Activated CD4-positive, alpha-beta T cell treated with anti-CD3 and anti-CD28 coated beads, Interleukin-2, amount 10 ng/mL, durations not matched to agents 7 days and 5 days (primary cell): Measurements from ENCODE around the gene GNAT2. TPM values are rescaled to one million over a fixed set of nuclear protein-coding genes. Genes with fewer than 3 reads are reported as not detected.

ENCODE experiments used
- CTCF ChIA-PET: fragments of 350-600 bp; sonication (Branson Sonifier 250); formaldehyde crosslinking; loops from one replicate; lab custom pipeline; 2021; ENCODE audit warnings: antibody characterized with exemption; lab: Charles Lee
- POLR2A ChIA-PET: fragments of 350-600 bp; sonication (Branson Sonifier 250); formaldehyde crosslinking; loops from one replicate; lab custom pipeline; 2021; ENCODE audit warnings: antibody characterized with exemption; lab: Charles Lee
- DNase-seq: peaks from one replicate; pipeline ENCODE4 v3.0.0-alpha.2; 2020
- H3K27ac Mint-ChIP-seq: one replicate; pipeline ENCODE4 v1.8.0; 2021; ENCODE audit warnings: mild to moderate bottlenecking, moderate library complexity, mixed read lengths
- H3K27me3 Mint-ChIP-seq: one replicate; pipeline ENCODE4 v1.8.0; 2021; ENCODE audit warnings: mixed read lengths
- H3K36me3 Mint-ChIP-seq: one replicate; pipeline ENCODE4 v1.8.0; 2021; ENCODE audit warnings: low read depth, mixed read lengths
- H3K4me1 Mint-ChIP-seq: one replicate; pipeline ENCODE4 v1.8.0; 2021; ENCODE audit warnings: mixed read lengths
- H3K4me3 Mint-ChIP-seq: one replicate; pipeline ENCODE4 v1.8.0; 2021; ENCODE audit warnings: mild to moderate bottlenecking, moderate library complexity, mixed read lengths
- H3K9me3 Mint-ChIP-seq: one replicate; pipeline ENCODE4 v1.8.0; 2021; ENCODE audit warnings: mixed read lengths
- total RNA-seq, 2 experiments: library from RNA; stranded (reverse); gene quantifications; one replicate each; pipeline ENCODE4 v1.2.3, GENCODE V29; 2021

Gene GNAT2
- total RNA-seq, 2 experiments from 2014 or later = not detected

DNA sequence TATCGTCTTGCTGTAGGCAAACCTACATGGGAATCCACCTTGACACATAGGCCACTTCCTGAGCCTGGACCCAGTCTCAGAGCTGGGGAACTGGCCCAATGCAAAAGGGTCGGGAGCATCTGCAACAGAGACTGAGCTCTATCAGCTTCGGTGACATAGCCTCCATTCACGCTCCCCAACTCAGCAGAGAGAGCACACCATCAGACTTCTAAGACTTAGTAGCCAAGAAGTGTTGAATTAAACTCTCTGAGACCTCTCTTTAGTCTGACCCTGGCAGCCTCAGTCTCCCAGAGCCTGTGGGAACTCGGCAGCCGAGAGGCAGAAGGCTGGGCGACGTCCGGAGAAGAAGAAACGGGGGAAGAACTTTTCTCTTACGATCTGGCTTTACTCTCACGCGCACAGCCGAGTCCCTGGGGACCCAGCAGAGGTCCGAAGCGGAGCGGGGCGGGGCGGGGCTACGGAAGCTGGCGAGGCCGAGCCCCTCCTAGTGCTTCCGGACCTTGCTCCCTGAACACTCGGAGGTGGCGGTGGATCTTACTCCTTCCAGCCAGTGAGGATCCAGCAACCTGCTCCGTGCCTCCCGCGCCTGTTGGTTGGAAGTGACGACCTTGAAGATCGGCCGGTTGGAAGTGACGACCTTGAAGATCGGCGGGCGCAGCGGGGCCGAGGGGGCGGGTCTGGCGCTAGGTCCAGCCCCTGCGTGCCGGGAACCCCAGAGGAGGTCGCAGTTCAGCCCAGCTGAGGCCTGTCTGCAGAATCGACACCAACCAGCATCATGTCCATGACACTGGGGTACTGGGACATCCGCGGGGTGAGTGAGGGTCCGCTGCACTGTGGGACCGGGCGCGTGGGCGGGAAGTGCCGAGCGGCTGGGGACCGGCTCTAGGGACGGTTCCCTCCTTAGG, 36.5 kb upstream of the GNAT2 start, which contains the start of gene GSTM4:
TSS of gene GSTM4 (plus strand) at position 485 of the 905 bp plus-strand sequence. CDS start at position 776, 291 bp downstream.
- CTCF ChIA-PET = interaction anchor here (0.9 to 3.7 kb wide), 8 partner anchors 12 to 328 kb away, joined by 3 to 28 read pairs (median 7); partner anchors contain the start of gene AHCYL1
- POLR2A ChIA-PET = no interaction called here
- peak; percentile 76 for DNase-seq
- Mint-ChIP-seq H3K27me3 (peaks cover 20% of the 10 kb centered on the region), H3K4me1 (peaks cover 26% of the 10 kb centered on the region), H3K4me3 (peak within 1 kb of the TSS; percentile 82), H3K27ac (peak within 1 kb of the TSS; percentile 91), H3K36me3 (no peaks in the 10 kb centered on the region), H3K9me3 (no peaks in the 10 kb centered on the region)

DNA sequence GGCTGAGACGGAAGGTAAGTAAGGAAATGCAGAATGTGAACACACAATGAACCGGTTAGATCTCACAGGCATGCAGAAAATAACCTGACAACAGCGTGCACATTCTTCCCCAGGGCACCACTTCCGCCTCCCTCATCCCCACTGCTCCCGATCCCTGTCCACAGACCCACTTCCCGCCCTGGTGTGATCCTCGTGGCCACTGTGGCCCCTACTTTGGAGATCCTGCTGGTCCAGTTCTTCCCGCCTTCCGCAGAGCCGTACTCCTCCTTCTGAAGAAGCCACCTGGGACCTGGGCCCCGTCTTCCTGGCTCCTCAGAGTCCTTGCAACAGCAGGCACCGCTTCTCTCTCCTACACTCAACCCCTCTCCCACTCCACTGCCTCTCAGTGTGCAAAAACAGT, 35.1 kb upstream of the GNAT2 start:
- CTCF ChIA-PET = interaction anchor here (1.6 to 5.3 kb wide), 4 partner anchors 14 to 330 kb away, joined by 3 to 28 read pairs (median 20); partner anchors contain the start of gene AHCYL1

DNA sequence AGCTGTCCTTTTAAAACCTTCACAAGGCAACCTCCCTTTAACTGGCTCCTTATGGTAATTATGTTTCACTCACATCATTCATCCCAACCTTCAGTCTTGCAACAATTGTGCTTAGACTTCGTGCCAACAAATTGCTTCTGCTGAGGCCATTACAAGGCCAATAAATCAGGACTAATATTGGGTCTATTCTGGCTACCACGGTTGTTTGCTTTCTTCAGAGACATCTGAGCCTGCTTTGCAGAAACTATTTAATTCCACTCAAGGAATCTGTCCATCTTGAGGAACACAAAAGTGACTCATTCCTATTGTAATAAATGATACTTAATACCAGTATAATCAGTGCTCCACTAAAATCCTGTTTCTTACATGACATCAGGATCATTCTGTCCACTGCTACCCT, 33.9 kb upstream of the GNAT2 start:
- Mint-ChIP-seq H3K27ac (no peak overlapping the region), H3K4me3 (no peak overlapping the region), H3K27me3 (peaks cover 27% of the 10 kb centered on the region), H3K9me3 (no peaks in the 10 kb centered on the region), H3K36me3 (no peaks in the 10 kb centered on the region), H3K4me1 (peaks cover 26% of the 10 kb centered on the region)
- ChIA-PET CTCF (interaction anchor here (1.3 to 6.3 kb wide), 4 partner anchors 8 to 331 kb away, joined by 3 to 52 read pairs (median 15); partner anchors contain the start of gene AHCYL1), POLR2A (no interaction called here)
- no peak for DNase-seq

More for the DNA sequence above, 35.1 kb upstream of the GNAT2 start:
- H3K4me3 Mint-ChIP-seq = no peak overlapping the region
- DNase-seq = peak; percentile 3
- H3K4me1 Mint-ChIP-seq = peaks cover 26% of the 10 kb centered on the region
- H3K27ac Mint-ChIP-seq = no peak overlapping the region
- POLR2A ChIA-PET = no interaction called here
- H3K36me3 Mint-ChIP-seq = no peaks in the 10 kb centered on the region
- peaks cover 27% of the 10 kb centered on the region for H3K27me3 Mint-ChIP-seq
- H3K9me3 Mint-ChIP-seq = no peaks in the 10 kb centered on the region

- Mint-ChIP-seq H3K4me1 (peaks cover 26% of the 10 kb centered on the region), H3K9me3 (no peaks in the 10 kb centered on the region), H3K36me3 (no peaks in the 10 kb centered on the region), H3K27ac (no peak overlapping the region), H3K27me3 (peaks cover 27% of the 10 kb centered on the region), H3K4me3 (no peak overlapping the region)
- ChIA-PET POLR2A (no interaction called here), CTCF (interaction anchor here (0.8 to 6.3 kb wide), 6 partner anchors 9 to 332 kb away, joined by 3 to 52 read pairs (median 4); partner anchors contain the start of gene AHCYL1)
- no peak for DNase-seq
These were observed 33.0 kb upstream of the GNAT2 start for GRCh38 chr1:109652402-109652801.

- POLR2A ChIA-PET = no interaction called here
- H3K27ac Mint-ChIP-seq = no peak overlapping the region
- no peaks in the 10 kb centered on the region for H3K9me3 Mint-ChIP-seq
- CTCF ChIA-PET = interaction anchor here (1.0 to 6.3 kb wide), 7 partner anchors 11 to 361 kb away, joined by 3 to 52 read pairs (median 4); partner anchors contain the start of genes AHCYL1, AMPD2 and GNAT2
- peaks cover 15% of the 10 kb centered on the region for H3K4me1 Mint-ChIP-seq
- DNase-seq = no peak
- H3K4me3 Mint-ChIP-seq = no peak overlapping the region
- no peaks in the 10 kb centered on the region for H3K36me3 Mint-ChIP-seq
- peaks cover 27% of the 10 kb centered on the region for H3K27me3 Mint-ChIP-seq
These were observed 31.2 kb upstream of the GNAT2 start for GRCh38 chr1:109650609-109651008.

DNA sequence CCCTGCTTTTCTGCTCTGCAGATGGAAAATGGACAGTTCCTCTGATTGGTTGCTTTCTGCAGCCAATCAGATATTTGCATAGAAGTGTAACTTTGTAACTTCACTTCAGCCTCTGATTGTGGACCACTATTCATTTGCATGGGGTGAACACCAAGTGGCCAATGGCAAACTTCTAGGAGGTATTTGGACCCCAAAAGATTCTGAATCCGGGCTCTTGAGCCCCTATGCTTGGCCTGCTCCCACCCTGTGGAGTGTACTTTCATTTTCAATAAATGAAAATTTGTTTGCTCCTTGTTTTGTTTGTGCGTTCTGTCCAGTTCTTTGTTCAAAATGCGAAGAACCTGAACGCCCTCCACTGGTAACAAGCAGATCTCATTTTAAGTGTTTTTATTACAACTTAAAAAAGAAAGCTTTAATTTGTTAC, 30.1 kb upstream of the GNAT2 start:
- peaks cover 6% of the 10 kb centered on the region for H3K4me1 Mint-ChIP-seq
- CTCF ChIA-PET = interaction anchor here (0.6 to 6.3 kb wide), 6 partner anchors 9 to 362 kb away, joined by 3 to 52 read pairs (median 4); partner anchors contain the start of genes AHCYL1, AMPD2 and GNAT2
- peak; percentile 5 for DNase-seq

DNA sequence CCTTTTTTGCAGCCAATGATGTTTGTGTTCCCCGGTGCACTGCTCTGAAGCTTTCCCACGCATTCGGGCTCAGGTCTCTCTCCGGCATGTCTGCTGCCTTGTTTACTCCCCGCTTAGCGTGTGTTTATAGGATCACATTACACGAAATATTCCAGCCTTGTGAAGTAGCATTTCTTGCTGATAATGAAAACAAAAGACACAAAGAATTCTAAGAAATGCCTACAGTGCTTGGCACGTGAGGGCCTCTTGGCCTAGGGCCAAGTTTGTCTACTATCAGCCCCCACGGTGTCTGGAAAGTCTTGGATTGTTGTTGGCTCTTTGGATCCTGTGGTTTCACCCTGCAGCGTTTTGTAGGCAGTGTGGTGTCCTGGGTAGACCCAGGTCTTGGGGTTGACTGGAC, 25.3 kb upstream of the GNAT2 start:
- no peaks in the 10 kb centered on the region for H3K27me3 Mint-ChIP-seq
- H3K36me3 Mint-ChIP-seq = no peaks in the 10 kb centered on the region
- CTCF ChIA-PET = interaction anchor here (0.7 to 1.5 kb wide), 4 partner anchors 39 to 340 kb away, joined by 3 to 6 read pairs (median 4); partner anchors contain the start of gene AHCYL1
- POLR2A ChIA-PET = no interaction called here
- peaks cover 18% of the 10 kb centered on the region for H3K4me1 Mint-ChIP-seq
- no peaks in the 10 kb centered on the region for H3K9me3 Mint-ChIP-seq
- no peak overlapping the region for H3K27ac Mint-ChIP-seq
- H3K4me3 Mint-ChIP-seq = no peak overlapping the region
- DNase-seq = no peak

More for the DNA sequence above, 30.1 kb upstream of the GNAT2 start:
- Mint-ChIP-seq H3K36me3 (no peaks in the 10 kb centered on the region), H3K27me3 (peaks cover 23% of the 10 kb centered on the region), H3K9me3 (no peaks in the 10 kb centered on the region), H3K4me3 (no peak overlapping the region), H3K27ac (peak overlapping the region; percentile 46)
- POLR2A ChIA-PET = no interaction called here

- H3K9me3 Mint-ChIP-seq = no peaks in the 10 kb centered on the region
- H3K36me3 Mint-ChIP-seq = no peaks in the 10 kb centered on the region
- ChIA-PET POLR2A (no interaction called here), CTCF (interaction anchor here (0.7 to 1.5 kb wide), 9 partner anchors 12 to 340 kb away, joined by 3 to 9 read pairs (median 3); partner anchors contain the start of genes AHCYL1 and GSTM4)
- H3K4me1 Mint-ChIP-seq = peaks cover 18% of the 10 kb centered on the region
- H3K27me3 Mint-ChIP-seq = no peaks in the 10 kb centered on the region
- no peak overlapping the region for H3K27ac Mint-ChIP-seq
- DNase-seq = peak; percentile 92
- H3K4me3 Mint-ChIP-seq = no peak overlapping the region
These were observed 24.2 kb upstream of the GNAT2 start for GRCh38 chr1:109643385-109644230.

- Mint-ChIP-seq H3K27me3 (no peaks in the 10 kb centered on the region), H3K4me1 (peaks cover 18% of the 10 kb centered on the region), H3K27ac (no peak overlapping the region), H3K36me3 (no peaks in the 10 kb centered on the region), H3K9me3 (no peaks in the 10 kb centered on the region), H3K4me3 (no peak overlapping the region)
- CTCF ChIA-PET = interaction anchor here (0.6 to 1.5 kb wide), 8 partner anchors 9 to 341 kb away, joined by 3 to 9 read pairs (median 3); partner anchors contain the start of genes AHCYL1 and GSTM4
- POLR2A ChIA-PET = no interaction called here
- DNase-seq = peak; percentile 3
These were observed 23.2 kb upstream of the GNAT2 start for GRCh38 chr1:109642626-109643025.

- Mint-ChIP-seq H3K36me3 (no peaks in the 10 kb centered on the region), H3K4me3 (no peak overlapping the region), H3K4me1 (peaks cover 18% of the 10 kb centered on the region), H3K27me3 (no peaks in the 10 kb centered on the region), H3K9me3 (no peaks in the 10 kb centered on the region), H3K27ac (no peak overlapping the region)
- POLR2A ChIA-PET = no interaction called here
- peak; percentile 2 for DNase-seq
- CTCF ChIA-PET = interaction anchor here (0.7 to 7.1 kb wide), 8 partner anchors 9 to 343 kb away, joined by 3 to 112 read pairs (median 41); partner anchors contain the start of genes AHCYL1 and GSTM4
These were observed 22.4 kb upstream of the GNAT2 start for GRCh38 chr1:109641861-109642260.

DNA sequence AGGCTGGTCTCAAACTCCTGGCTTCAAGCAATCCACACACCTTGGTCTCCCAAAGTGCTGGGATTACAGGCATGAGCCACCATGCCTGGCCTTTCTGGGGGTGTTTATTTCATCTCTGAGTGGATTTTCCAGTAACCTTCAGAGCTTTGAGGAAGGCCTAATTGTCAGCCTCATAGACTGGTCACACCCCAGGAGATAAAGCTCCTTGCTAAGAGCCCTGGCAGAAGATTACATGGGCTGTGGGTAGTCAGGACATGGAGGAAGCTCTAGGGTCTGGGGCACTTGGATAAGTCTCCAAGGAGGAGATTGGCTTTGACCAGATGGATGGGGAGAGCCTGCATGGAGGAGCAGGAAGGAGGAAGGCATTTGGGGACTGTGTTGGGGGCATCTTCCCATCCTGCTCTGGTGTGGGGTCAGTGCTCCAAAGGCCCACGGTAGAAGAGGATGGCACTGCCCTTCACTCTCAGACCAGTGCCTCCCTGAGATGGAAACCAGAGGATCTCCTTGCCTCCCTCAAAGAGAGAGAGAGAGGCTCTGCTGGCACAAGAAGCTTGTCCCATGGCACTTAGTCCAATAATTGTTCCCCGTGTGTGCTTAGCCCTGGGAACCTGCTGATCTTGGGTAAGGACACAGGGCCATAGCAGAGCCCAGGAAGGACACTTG, 21.8 kb upstream of the GNAT2 start:
- Mint-ChIP-seq H3K36me3 (no peaks in the 10 kb centered on the region), H3K4me3 (no peak overlapping the region), H3K27me3 (no peaks in the 10 kb centered on the region), H3K27ac (no peak overlapping the region), H3K4me1 (peaks cover 18% of the 10 kb centered on the region), H3K9me3 (no peaks in the 10 kb centered on the region)
- CTCF ChIA-PET = interaction anchor here (0.8 to 7.1 kb wide), 20 partner anchors 9 to 373 kb away, joined by 3 to 112 read pairs (median 8); partner anchors contain the start of genes AHCYL1, GNAI3, GPR61 and GSTM4
- peak; percentile 2 for DNase-seq
- POLR2A ChIA-PET = interaction anchor here (1.2 kb wide), 1 partner anchor 133 kb away, joined by 3 read pairs; no protein-coding TSS in a partner anchor
